Esophagus squamous epithelium (tissue), 4 donors: ENCODE data around the gene PAM16.

Source experiments
- CTCF ChIP-seq, 6 experiments: fragments of 450-650 bp in 4 of 6; fragments of 200-600 bp in 2 of 6; sonication (generic) in 2 of 6; IDR thresholded peaks; one replicate each; pipeline ENCODE4 v1.5.1; 2016 to 2019; ENCODE audit warnings: antibody characterized with exemption in 6 of 6, mild to moderate bottlenecking in 4 of 6, moderate library complexity in 4 of 6
- POLR2A ChIP-seq, 4 donors: fragments of 450-650 bp; IDR thresholded peaks; one replicate each; pipeline ENCODE4 v1.6.1; 2017; ENCODE audit warnings: antibody characterized with exemption in 4 of 4, mild to moderate bottlenecking in 4 of 4, moderate library complexity in 3 of 4

GRCh38 chr16:4321286-4322120 is 29.6 kb downstream of the PAM16 start:
- TF ChIP-seq CTCF (IDR thresholded peaks at IDR 0.05) (no peak), POLR2A (IDR thresholded peaks at IDR 0.05) (no peak)
